ENCODE results near the gene CZIB. TPM values are rescaled to one million over a fixed set of nuclear protein-coding genes. Genes with fewer than 3 reads are reported as not detected.

Gene CZIB
- total RNA-seq, 2 experiments from 2014 or later: 44.6 to 51.4 TPM

DNA sequence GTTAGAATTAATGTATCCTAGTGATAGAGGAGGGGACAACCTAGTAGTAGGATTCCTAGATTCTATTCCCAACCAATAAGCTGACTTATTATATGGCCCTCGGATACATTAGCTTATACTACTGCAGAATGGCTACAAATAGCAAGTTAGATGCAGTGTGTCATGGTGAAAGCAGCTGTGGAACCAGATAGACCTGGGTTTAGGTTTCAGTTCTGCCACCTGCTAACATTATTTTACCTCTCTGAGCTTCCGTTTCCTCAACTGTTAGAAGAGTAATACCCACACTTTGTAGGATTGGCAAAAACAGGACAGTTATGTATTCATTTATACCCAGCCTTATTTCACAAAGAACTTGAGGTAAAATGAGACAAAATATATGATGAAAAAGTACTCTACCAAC is 39.5 kb upstream of the CZIB start:
- peak; percentile 57 for DNase-seq (ENCODE audit: low spot score)
- no TSS peak for BruUV-seq (replicated peaks)
- Histone ChIP-seq H3K9me2 (ENCODE audit: insufficient read depth, low read length) (no peaks in the 10 kb centered on the region), H3K9me3 (ENCODE audit: low read length) (no peaks in the 10 kb centered on the region), H4K20me1 (ENCODE audit: insufficient read depth, low read length) (no peaks in the 10 kb centered on the region; the same call in 1 of the 2 replicates), H2AFZ (ENCODE audit: low read length) (no peak overlapping the region), H3K27ac (ENCODE audit: low read depth, low read length, poor library complexity, severe bottlenecking) (peak overlapping the region; percentile 54), H3K79me2 (ENCODE audit: insufficient read depth, low read depth, low read length) (no peaks in the 10 kb centered on the region), H3K4me3 (ENCODE audit: low read depth, low read length, poor library complexity, severe bottlenecking) (no peak overlapping the region), H3K36me3 (ENCODE audit: insufficient read depth, low read length) (peaks cover 99% of the 10 kb centered on the region), H3K4me2 (ENCODE audit: low read length) (peak overlapping the region; percentile 34), H3K4me1 (ENCODE audit: insufficient read depth, low read length, poor library complexity, severe bottlenecking) (peaks cover 17% of the 10 kb centered on the region)
- CTCF ChIA-PET (ENCODE audit: unreplicated experiment): no interaction called here
- intact Hi-C loops (cut with micrococcal nuclease; ENCODE audit: unreplicated experiment): no loop called here
- POLR2A ChIA-PET: interaction anchor here (0.6 to 1.0 kb wide), 4 partner anchors 13 to 163 kb away, joined by 3 to 6 read pairs (median 4); partner anchors contain the start of gene MAGOH
- TF ChIP-seq, protein P1, sequence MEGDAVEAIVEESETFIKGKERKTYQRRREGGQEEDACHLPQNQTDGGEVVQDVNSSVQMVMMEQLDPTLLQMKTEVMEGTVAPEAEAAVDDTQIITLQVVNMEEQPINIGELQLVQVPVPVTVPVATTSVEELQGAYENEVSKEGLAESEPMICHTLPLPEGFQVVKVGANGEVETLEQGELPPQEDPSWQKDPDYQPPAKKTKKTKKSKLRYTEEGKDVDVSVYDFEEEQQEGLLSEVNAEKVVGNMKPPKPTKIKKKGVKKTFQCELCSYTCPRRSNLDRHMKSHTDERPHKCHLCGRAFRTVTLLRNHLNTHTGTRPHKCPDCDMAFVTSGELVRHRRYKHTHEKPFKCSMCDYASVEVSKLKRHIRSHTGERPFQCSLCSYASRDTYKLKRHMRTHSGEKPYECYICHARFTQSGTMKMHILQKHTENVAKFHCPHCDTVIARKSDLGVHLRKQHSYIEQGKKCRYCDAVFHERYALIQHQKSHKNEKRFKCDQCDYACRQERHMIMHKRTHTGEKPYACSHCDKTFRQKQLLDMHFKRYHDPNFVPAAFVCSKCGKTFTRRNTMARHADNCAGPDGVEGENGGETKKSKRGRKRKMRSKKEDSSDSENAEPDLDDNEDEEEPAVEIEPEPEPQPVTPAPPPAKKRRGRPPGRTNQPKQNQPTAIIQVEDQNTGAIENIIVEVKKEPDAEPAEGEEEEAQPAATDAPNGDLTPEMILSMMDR (conservative IDR thresholded peaks at IDR 0.05; ENCODE audit: low read length): no peak

DNA sequence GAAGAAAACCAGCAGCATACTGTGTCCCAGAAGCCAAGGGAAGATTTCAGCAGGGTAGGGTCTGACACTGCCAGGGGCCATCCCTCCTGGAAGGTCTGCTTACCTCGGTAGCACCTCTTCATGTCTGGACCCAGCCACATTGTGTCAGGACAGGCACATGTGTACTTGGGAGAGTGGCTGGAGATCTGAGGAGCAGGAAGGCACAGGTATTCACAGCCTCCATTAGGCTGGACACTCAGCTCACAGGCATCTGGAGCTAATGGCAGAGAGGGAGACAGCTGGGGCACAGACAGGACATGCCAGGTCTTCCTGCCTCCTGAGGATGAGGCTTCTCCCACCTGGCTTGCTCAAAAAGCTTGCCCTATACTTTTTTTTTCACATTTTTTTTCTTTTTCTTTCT is 37.8 kb upstream of the CZIB start:
- POLR2A ChIA-PET: interaction anchor here (0.6 kb wide), 1 partner anchor 966 kb away, joined by 3 read pairs; no protein-coding TSS in a partner anchor
- Histone ChIP-seq H3K27ac (ENCODE audit: low read depth, low read length, poor library complexity, severe bottlenecking) (no peak overlapping the region), H3K4me2 (ENCODE audit: low read length) (no peak overlapping the region), H3K4me3 (ENCODE audit: low read depth, low read length, poor library complexity, severe bottlenecking) (no peak overlapping the region), H3K9me2 (ENCODE audit: insufficient read depth, low read length) (no peaks in the 10 kb centered on the region), H3K79me2 (ENCODE audit: insufficient read depth, low read depth, low read length) (no peaks in the 10 kb centered on the region), H3K36me3 (ENCODE audit: insufficient read depth, low read length) (peaks cover 98% of the 10 kb centered on the region), H3K4me1 (ENCODE audit: insufficient read depth, low read length, poor library complexity, severe bottlenecking) (peaks cover 17% of the 10 kb centered on the region), H4K20me1 (ENCODE audit: insufficient read depth, low read length) (no peaks in the 10 kb centered on the region; the same call in 1 of the 2 replicates), H3K9me3 (ENCODE audit: low read length) (no peaks in the 10 kb centered on the region), H2AFZ (ENCODE audit: low read length) (no peak overlapping the region)
- CTCF ChIA-PET (ENCODE audit: unreplicated experiment): no interaction called here
- intact Hi-C loops (cut with micrococcal nuclease; ENCODE audit: unreplicated experiment): no loop called here
- no TSS peak for BruUV-seq (replicated peaks)
- TF ChIP-seq, protein P1 (conservative IDR thresholded peaks at IDR 0.05; ENCODE audit: low read length): no peak
- TF ChIP-seq EZH2phosphoT487 (IDR thresholded peaks at IDR 0.05; ENCODE audit: borderline replicate concordance, low read depth, low read length): no peak
- no peak for DNase-seq (ENCODE audit: low spot score)

DNA sequence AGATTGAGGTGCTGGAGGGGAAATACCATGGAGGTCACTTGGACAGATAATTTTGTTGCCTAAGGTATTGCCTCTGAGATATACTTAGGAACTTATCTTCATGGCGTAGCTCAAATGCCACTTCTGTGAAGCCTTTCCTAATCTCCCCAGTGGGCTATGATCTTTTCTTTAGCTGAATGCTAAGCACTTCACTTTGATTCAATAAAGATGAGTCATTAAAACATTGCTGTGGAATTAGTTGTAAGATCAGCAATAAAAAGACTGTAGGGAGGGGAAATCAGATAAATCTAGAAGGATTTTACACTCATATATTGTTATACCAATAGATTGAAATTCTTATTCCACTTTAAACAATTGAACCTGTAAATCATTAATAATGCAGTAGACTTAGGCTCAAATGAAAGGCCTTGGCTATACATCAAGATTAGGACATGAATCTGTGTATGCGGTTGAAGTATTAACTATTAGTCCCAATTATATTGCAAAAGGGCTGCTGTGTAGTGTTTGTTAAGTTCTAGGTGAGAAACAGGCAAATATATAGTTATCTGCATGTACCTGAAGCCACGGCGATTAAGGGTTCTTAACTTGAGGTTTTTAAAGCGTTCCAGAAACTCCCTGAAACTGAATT is 37.1 kb upstream of the CZIB start:
- H3K4me3 ChIP-seq (ENCODE audit: low read depth, low read length, poor library complexity, severe bottlenecking): no peak overlapping the region
- TF ChIP-seq, protein P1 (conservative IDR thresholded peaks at IDR 0.05; ENCODE audit: low read length): no peak
- no peak for TF ChIP-seq EZH2phosphoT487 (IDR thresholded peaks at IDR 0.05; ENCODE audit: borderline replicate concordance, low read depth, low read length)
- H3K79me2 ChIP-seq (ENCODE audit: insufficient read depth, low read depth, low read length): no peaks in the 10 kb centered on the region
- peaks cover 97% of the 10 kb centered on the region for H3K36me3 ChIP-seq (ENCODE audit: insufficient read depth, low read length)
- no peak overlapping the region for H2AFZ ChIP-seq (ENCODE audit: low read length)
- DNase-seq (ENCODE audit: low spot score): no peak
- no TSS peak for BruUV-seq (replicated peaks)
- peaks cover 17% of the 10 kb centered on the region for H3K4me1 ChIP-seq (ENCODE audit: insufficient read depth, low read length, poor library complexity, severe bottlenecking)
- intact Hi-C loops (cut with micrococcal nuclease; ENCODE audit: unreplicated experiment): no loop called here
- no peaks in the 10 kb centered on the region for H3K9me2 ChIP-seq (ENCODE audit: insufficient read depth, low read length)
- H4K20me1 ChIP-seq (ENCODE audit: insufficient read depth, low read length): no peaks in the 10 kb centered on the region; the same call in 1 of the 2 replicates
- H3K4me2 ChIP-seq (ENCODE audit: low read length): no peak overlapping the region
- ChIA-PET CTCF (ENCODE audit: unreplicated experiment) (no interaction called here), POLR2A (no interaction called here)
- no peaks in the 10 kb centered on the region for H3K9me3 ChIP-seq (ENCODE audit: low read length)
- no peak overlapping the region for H3K27ac ChIP-seq (ENCODE audit: low read depth, low read length, poor library complexity, severe bottlenecking)
